GDM1 (cell line): ENCODE data around the gene ERC2.
"Not testable (repeated sequence)": the region's sequence is repeated elsewhere in the genome, so short reads cannot be mapped to it uniquely, and the experiment has no call there.

ENCODE experiments used
- DNase-seq: peaks from one replicate; lab custom pipeline; 2025; lab: John Stamatoyannopoulos, UW

The ERC2 gene

DNA sequence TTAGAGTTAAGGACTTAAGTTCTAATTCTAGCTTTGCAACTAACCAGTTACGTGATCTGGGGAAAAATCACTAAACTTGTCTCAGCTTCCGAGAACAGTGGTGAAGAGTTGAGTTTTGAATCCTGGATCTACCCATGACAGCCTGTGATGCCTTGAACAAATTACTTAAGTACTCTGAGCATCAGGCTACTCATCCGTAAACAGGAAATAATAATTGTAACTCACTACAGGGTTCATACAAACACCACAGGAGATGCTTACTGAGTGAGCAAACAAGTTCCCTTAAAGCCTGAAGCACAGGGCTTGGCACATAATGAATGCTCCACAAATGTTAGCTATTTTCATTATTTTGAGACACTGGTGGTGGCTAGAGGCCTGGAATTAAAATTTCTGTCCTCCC lies 158.8 kb downstream of the ERC2 start:
- DNase-seq, result no peak

DNA sequence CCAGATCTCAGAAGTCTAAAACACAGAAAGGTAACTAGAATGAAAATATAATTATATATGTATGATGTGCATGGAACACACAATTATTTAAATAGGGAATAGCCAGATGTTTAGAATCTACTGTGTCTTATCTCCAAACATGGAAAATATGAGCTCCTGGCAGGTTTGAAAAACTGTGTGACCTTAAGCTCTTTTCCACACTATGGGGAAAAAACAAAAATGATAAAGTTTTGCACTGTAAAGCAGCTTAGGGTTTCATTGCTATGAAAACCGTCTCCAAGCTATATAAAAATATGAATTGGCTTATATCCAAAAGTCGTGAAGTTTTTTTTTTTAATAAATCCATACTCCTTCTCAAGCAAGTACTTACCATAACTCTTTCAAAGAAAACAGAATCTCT lies 159.8 kb downstream of the ERC2 start:
- no peak for DNase-seq

DNA sequence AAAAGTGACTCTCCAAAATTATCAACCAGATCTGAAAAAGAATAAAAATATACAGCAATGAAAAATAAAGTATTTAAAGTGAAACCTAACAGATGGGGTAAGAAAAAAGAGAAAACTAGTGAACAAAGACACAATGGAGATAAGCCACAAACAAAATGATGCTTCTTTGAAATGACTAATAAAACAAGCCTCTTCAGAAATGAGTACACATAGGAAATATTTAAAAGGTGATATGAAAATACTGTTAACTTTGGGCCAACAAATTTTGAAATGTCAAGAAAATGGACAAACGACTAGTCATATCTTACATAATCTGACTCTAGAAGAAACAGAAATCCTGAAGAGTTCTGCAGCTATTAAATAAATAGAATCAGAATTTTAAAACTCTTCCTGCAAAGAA lies 164.2 kb downstream of the ERC2 start:
- DNase-seq, result no peak

GRCh38 chr3:56303487-56303886 lies 164.8 kb downstream of the ERC2 start:
- no peak for DNase-seq

- DNase-seq, result no peak
Measured at GRCh38 chr3:56302417-56302816, 165.8 kb downstream of the ERC2 start.

GRCh38 chr3:56297281-56297840 lies 170.9 kb downstream of the ERC2 start:
- no peak for DNase-seq

DNA sequence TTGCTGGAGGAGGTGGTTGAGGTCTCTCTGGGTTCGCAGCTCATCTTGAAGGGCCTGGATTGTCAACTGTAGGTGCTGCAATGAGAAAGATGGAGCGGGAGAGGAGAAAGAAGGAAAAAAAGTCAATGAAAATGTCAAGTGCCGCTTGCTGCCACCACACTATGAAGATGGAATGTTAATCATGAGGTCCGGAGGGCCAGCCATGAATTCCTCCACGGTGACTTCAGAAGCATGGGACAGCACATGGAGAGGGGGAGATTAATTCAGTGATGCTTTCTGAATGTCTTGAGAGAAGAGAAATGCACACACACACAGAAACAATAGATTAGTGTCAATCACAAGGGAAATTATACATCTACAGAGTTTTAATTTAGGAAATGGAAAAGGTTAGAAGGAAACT lies 171.9 kb downstream of the ERC2 start:
- DNase-seq, result no peak

DNA sequence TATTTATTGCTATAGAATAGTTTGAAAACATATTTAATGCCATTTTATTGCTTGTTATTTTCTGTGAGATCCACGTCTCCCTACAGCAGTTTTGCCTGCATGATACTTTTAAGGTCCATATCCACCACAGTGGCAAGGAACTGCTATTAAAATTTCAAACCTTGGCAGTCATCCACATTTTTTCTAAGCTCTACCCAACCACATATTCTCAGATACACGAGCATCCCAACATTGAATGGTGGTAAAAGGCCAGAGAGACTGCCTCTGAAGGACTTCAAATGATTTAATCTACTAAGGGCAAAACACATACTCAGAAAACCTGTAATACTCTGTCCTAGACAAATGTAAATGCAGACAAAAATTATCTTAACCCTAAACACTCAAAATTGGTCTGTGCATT lies 173.1 kb downstream of the ERC2 start:
- no peak for DNase-seq

DNA sequence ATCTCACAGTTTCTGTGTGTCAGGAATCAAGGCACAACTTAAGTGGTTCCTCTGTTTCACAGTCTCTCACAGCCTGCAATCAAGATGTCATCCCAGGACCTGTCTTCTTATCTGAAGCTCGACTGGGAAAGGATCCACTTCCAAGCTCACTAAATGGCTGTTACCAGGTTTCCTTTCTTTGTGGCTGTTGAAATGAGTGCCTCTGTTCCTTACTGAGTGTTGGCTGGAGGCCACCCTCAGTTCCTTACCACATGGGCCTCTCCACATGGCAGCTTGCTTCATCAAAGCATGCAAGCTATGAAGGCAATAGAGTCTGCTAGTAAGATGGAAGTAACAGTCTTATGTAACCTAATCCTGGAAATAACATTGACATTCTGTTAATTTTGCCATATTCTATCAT lies 174.0 kb downstream of the ERC2 start:
- no peak for DNase-seq

- no peak for DNase-seq
Measured at GRCh38 chr3:56291953-56292352, 176.3 kb downstream of the ERC2 start.

- no peak for DNase-seq
Measured at GRCh38 chr3:56291244-56291680, 177.0 kb downstream of the ERC2 start.

- no peak for DNase-seq
Measured at GRCh38 chr3:56290374-56290773, 177.9 kb downstream of the ERC2 start.

DNA sequence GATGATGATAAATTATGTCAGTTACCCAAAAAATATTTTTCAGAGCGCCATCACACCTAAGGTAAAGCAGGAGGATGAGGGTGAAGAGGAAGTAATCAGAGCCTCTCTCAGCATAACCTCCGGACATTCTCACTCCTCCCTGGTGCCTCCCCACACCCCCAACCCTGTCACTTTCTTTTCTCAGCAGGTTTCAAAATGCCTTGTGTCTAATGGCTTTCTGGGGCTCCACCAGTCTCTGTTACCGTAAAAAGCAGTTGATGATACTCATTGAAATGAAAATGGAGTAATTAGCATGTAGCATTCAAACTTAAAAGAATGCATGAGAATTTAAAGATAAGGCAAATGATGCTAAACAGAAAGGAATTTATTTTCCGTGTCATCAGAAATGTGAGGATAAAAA lies 180.0 kb downstream of the ERC2 start:
- DNase-seq, result no peak

GRCh38 chr3:56282341-56282740 lies 185.9 kb downstream of the ERC2 start:
- no peak for DNase-seq

GRCh38 chr3:56277236-56277635 lies 191.0 kb downstream of the ERC2 start:
- no peak for DNase-seq

GRCh38 chr3:56275120-56275519 lies 193.1 kb downstream of the ERC2 start:
- DNase-seq, result no peak

GRCh38 chr3:56269755-56270535 lies 198.3 kb downstream of the ERC2 start:
- DNase-seq, result no peak

DNA sequence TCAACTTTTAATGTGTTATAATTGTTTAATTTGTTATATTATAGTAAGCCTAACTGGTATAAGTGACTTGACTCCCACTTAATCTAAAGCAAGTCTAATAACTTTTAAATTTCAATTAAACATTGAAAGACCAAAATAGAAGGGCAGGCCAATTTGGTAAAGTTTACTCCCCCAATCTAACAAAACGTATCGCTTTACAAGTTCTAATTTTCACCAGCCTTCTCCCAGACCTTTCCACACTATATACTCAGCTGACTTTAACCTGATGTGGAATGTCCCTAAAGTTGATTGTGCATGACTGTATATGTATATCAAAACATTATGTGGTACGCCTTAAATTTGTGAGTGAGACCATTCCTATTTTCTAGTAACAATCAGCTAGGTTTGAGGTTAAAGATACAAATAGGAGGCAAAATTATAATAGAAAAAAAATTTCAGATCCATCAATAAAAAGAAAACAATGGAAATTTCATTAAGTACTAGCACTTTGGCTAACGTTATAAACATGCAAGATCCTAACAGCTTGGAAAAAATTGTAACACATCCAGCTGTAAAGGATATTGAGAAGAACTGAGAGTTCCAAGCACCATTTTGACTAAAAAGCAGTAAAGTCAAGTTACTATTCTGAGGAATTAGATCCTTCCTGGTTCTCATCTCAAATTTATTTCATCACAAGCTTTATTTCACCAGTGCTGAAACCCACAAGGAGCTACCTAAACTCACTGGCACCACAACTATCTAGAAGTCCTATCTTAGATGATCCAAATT lies 199.5 kb downstream of the ERC2 start:
- no peak for DNase-seq

DNA sequence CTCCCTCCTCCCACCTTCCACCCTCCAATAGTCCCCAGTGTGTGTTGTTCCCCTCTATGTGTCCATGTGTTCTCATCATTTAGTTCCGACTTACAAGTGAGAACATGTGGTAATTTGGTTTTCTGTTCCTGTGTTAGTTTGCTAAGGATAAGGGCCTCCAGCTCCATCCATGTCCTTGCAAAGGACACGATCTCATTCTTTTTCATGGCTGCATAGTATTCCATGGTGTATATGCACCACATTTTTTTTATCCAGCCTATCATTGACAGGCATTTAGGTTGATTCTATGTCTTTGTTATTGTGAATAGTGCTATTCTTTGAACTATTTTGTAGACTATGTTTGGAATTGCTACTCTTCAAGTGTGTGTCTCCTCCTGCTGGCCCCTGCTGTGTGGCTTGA lies 206.4 kb downstream of the ERC2 start:
- not testable (repeated sequence) for DNase-seq

GRCh38 chr3:56260262-56260661 lies 208.0 kb downstream of the ERC2 start:
- DNase-seq, result no peak

GRCh38 chr3:56257826-56258225 lies 210.4 kb downstream of the ERC2 start:
- no peak for DNase-seq

DNA sequence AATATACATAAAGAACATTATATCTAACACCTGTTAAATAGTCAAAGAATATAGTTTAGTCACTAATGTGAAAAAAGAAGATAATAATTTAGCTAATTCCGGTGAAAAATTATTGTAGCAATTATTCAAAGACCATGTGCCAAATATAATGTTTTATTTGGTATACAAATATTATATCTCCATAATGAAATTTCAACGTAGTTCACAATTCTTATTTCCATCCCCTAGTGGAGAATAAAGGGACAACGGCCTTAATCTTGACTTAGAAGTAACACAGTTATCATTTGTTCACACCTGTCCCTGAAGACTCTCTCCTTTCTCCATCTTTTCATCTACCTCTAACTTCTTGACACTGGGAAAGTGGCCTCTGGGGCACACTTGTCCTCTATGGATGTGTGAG lies 213.4 kb downstream of the ERC2 start:
- DNase-seq, result no peak
